Kasumi-1 (cell line): ENCODE data around the gene AOAH.

ENCODE experiments used
- DNase-seq, 2 experiments: peaks; one replicate each; lab custom pipeline; 2025; lab: John Stamatoyannopoulos, UW

AOAH gene

GRCh38 chr7:36547416-36547815, 176.9 kb downstream of the AOAH start:
- DNase-seq: no peak

DNA sequence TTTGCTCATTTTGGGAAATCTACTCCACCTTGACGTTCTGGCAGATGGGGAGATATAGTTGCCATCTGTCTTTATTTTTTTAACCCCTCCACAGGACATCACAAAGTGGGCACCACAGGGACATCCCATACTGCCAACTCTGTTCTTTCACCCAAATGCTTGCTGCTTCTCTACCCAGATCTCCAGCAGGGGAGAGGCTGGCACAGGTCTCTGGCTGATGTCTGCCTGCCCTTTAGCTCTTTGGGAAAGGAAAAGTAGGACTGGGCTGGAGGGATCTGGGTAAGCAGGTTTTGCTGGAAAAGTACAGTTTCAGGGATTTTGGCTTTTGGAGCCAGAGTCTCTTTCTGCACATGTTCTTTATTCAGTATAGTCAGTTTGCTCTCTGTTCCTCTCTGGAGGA, 178.0 kb downstream of the AOAH start:
- DNase-seq: no peak

DNA sequence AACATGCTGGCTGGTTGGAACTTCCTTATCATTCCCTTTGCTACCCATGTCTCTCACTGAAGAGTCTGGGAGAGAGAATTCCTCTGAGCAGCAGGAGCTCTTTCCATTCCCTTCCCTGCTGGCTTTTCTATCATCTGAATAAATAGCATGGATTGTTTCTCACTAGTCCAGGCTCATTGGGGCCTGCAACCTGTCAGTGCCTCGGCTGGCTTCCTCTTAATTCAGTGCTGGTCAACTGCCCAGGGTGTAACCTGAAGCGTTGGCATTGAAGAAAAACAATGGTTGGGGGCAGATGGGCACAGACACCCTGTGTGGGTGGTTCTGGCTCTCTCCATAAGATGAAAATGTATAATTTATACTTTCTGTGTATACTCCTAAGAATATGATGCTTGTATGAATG, 179.0 kb downstream of the AOAH start:
- no peak for DNase-seq

DNA sequence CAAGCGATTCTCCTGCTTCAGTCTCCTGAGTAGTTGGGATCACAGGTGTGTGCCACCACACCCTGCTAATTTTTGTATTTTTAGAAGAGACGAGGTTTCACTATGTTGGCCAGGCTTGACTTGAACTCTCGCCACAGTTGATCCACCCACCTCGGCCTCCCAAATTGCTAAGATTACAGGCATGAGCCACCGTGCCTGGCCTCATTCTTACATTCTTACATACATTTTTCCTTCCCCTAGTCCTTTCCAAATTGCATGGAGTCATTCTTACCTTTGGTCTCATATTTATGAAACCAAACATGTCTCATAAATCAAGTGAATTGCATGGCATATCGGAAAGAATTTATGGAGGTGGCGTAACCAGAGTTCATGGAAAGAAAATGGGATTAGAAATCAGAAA, 186.2 kb downstream of the AOAH start:
- no peak for DNase-seq

DNA sequence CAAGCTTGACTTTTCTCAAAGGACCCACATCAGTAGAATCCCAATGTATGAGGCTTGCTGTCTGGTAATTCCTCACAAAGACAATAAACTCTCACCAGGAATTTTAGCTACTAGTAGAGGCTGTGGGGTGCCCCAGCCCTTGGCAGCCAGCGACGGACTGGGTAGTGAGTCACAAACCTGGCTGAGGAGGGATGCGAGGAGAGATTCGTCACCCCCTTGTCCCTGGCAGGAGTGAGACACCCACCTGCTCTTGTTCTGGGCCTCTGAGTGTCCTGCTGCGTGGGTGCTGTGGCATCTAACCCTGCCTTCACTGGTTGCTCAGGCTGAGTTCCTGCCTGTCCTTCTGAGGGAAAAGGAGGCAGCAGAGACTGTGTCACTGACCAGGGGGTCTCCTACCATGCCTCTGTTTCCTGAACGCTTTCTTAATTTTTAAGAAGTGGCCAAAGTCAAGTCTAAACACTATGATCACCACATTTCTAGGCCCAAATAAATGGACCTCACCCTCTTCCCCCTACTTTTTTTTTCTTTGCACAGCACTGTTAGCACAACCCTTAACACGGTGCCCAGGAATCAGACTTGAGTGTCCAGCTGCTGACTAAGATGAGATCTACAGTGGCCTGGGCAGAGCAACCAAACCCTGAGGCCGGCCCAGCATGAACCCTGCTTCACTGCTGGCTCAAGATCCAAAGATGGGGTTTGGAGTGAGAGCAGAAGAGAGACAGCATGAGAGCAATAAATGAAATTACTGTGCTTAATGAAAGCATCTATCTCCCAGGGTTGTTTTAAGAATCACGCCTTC, 188.2 kb downstream of the AOAH start:
- DNase-seq: no peak

GRCh38 chr7:36533717-36534116, 190.6 kb downstream of the AOAH start:
- no peak for DNase-seq

- no peak for DNase-seq
These were observed 191.3 kb downstream of the AOAH start for GRCh38 chr7:36532981-36533499.

DNA sequence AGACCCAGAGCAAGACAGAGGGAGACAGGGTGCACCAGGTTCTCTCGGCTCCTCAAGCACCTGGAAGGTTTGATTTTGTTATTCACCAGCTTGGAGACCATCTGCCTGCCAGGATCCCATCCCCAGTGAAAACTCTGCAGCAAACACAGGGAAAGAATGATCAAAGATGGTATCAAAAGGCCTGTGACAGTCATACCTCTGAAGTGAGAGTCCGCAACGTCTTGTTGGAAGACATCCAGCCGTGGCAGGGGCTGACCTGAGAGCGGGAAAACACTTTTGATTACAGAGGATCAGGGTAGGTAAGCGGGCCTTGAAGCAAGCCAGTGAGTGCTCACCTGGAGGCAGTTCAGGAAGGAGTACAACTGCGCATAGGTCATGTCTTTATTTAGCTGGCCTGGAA, 192.3 kb downstream of the AOAH start:
- no peak for DNase-seq

- no peak for DNase-seq
These were observed 193.8 kb downstream of the AOAH start for GRCh38 chr7:36530456-36530855.

- DNase-seq: no peak
These were observed 196.8 kb downstream of the AOAH start for GRCh38 chr7:36527549-36527913.

DNA sequence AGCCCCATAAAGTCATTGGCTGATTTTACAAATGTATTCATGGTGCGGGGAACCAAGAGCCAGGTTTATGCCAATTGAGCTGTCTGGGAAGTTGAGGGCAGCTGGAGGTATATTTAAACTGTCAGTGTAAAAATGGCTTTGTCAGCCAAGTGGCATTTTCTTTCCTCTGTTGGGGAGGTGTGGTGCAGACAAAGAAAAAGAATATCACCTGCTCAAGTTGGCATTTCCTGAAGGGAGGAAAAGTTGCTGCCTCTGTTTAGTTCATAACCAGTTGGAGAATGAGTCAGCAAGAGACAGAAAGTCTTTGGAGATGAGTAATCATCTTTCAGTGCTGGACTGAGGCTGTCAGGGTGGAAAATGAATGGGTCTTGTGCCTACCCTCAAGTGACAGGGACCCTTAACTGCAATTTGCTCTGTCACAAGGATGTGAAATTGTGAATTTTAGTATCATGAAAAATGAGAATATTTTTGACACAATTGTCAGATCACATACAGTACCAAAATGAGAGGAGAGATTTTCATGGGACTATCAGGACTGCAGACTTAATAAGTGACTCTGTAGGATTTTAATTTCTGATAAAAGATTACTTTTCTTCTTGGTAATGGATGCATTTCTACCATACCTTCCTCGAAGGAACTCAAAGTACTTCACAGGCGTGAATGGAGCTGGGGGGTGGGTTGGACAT, 197.3 kb downstream of the AOAH start:
- DNase-seq: no peak

DNA sequence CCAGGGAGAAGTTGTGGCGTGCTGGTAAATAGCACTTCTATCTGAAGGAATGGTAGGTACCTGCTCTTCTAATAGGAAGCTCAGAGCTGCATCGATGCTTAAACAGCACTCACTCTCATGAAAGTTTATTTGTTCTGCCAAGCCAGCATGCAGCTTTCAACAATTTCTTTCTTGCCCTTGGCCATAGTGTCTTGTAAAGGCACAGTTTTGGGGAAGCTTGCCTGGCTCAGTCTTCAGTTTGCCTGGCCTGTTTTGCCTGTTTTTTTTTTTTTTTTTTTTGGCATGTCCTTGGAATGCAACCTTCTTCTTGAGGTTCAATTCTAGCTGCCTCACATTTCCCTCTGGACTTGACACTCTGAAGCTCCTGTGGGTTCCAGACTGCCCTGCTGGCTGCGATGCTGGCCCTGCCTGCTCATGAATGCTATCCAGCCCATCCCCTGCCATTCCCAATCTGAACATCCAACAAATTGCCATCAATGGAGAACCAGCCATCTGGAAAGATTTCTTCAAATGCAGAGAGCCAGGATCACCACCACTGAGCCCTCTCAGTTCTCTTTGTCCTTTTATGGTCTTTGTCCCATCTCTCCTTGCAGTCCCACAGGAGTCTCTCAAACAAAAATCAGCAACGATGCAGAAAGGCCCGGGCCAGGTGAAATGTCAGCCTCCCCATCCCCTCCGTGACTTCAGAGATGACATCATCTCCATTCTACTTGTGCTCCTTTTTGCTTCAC, 200.8 kb downstream of the AOAH start:
- no peak for DNase-seq

DNA sequence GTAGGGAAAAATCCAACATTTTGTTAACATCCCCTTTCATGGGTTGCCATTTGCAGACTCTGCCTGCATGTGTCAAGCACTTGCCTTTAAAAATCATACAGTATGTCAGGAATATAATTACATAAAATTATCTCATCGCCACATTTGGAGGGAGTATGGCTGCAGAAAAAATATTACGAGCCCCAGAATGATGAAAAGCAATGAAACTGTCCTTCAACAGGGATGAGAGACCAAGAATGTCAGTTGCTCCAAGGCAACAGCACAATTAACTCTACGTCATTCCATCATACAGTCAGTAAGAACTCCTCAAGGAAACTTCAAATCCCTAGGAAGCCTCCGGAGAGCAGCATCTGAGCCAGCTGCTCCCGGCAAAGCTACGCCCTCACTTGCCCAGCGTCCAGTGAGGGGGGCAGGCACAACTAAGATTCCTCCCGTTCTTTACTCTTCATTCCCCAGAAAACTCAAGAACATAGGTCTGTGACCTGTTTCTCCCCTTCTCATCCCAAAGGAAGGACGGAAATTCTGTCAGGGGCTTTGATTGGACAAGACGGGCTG, 201.8 kb downstream of the AOAH start:
- no peak for DNase-seq

- no peak for DNase-seq
These were observed 202.4 kb downstream of the AOAH start for GRCh38 chr7:36521911-36522310.

DNA sequence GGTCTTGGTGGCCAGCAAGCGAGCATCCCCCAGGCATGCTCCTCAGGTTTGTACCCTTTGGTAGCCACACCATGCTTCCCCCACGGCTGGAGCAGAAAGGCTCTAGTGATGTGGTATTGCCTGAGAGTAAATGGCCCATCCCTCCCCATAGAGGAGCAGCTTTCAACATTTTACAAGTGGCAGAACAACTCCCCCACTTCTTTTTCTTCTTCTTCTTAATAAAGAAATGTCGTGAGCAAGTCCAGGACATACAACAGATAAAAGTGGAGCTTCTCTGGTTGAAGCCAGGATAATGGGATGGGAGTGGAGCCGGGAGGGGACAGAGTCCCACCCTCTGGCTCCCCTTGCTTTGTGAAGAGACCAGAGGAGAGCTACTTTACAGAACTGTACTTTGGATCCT, 203.2 kb downstream of the AOAH start:
- DNase-seq: no peak

DNA sequence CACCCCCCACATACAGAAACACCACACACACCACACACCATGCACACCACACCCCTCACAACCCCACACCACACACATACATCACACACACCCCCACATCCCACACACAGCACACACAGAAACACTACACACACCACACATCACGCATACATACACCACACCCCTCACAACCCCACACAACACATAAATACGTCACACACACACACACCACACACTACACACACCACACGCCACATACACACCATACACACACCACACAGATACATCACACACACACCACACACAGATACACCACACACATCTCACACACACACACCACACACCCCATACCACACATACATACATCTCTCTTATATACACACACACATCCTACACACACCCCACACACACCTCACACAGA, 208.4 kb downstream of the AOAH start:
- no peak for DNase-seq

GRCh38 chr7:36514289-36515243, 209.7 kb downstream of the AOAH start:
- no peak for DNase-seq

- peak; percentile 16 to 23 for DNase-seq
These were observed 210.9 kb downstream of the AOAH start for GRCh38 chr7:36513393-36513792.

GRCh38 chr7:36512616-36513015, 211.7 kb downstream of the AOAH start:
- DNase-seq: peak in 1 of 2 experiments; percentile 10

- no peak for DNase-seq
These were observed 214.3 kb downstream of the AOAH start for GRCh38 chr7:36509962-36510361.
